Ishikawa (cell line): ENCODE measurements around the gene ZNF618.

ENCODE experiments used
- CEBPB ChIP-seq: IDR thresholded peaks from 2 replicates; pipeline ENCODE4 v1.6.1; 2012
- EP300 ChIP-seq: IDR thresholded peaks from 2 replicates; pipeline ENCODE4 v1.6.1; 2012; ENCODE audit warnings: borderline replicate concordance
- FOXM1 ChIP-seq: IDR thresholded peaks from 2 replicates; pipeline ENCODE4 v1.6.1; 2012; ENCODE audit warnings: low read depth, borderline replicate concordance
- RAD21 ChIP-seq: IDR thresholded peaks from 2 replicates; pipeline ENCODE4 v1.6.1; 2012; ENCODE audit warnings: low read depth
- TAF1 ChIP-seq: IDR thresholded peaks from 2 replicates; pipeline ENCODE4 v1.6.1; 2012; ENCODE audit warnings: low read depth, mild to moderate bottlenecking
- TCF12 ChIP-seq: IDR thresholded peaks from 2 replicates; pipeline ENCODE4 v1.6.1; 2012; ENCODE audit warnings: low read depth
- TEAD4 ChIP-seq: IDR thresholded peaks from 2 replicates; pipeline ENCODE4 v1.6.1; 2012
- YY1 ChIP-seq: IDR thresholded peaks from 2 replicates; pipeline ENCODE4 v1.6.1; 2012; ENCODE audit warnings: low read depth
- ZBTB7A ChIP-seq: IDR thresholded peaks from 2 replicates; pipeline ENCODE4 v1.6.1; 2012; ENCODE audit warnings: low read depth
- TF ChIP-seq, protein P1 (sequence below): IDR thresholded peaks from 2 replicates; pipeline ENCODE4 v1.6.1; 2012; ENCODE audit warnings: low read depth, mild to moderate bottlenecking
- TF ChIP-seq, protein P2 (sequence below): IDR thresholded peaks from 2 replicates; pipeline ENCODE4 v1.6.1; 2012

DNA sequence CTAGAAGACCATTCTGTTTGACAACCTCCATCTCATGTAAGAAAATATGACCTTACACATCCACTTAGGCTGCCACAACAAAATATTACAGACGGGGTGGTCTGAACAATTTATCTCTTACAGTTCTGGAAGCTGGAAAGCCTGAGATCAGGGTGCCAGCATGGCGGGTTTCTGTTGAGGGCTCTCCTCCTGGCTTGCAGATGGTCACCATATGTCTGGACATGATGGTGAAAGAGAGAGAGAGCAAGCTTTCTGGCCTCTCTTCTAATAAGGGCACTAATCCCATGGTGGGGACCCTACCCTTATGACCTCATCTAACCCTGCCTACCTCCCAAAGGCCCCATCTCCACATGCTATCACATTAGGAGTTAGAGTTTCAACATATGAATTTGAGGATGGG lies 136.0 kb downstream of the ZNF618 start:
- TF ChIP-seq YY1 (no peak), CEBPB (no peak), EP300 (no peak), ZBTB7A (no peak), TCF12 (no peak), TAF1 (no peak), RAD21 (no peak), FOXM1 (no peak), TEAD4 (no peak)
- TF ChIP-seq, protein P1, sequence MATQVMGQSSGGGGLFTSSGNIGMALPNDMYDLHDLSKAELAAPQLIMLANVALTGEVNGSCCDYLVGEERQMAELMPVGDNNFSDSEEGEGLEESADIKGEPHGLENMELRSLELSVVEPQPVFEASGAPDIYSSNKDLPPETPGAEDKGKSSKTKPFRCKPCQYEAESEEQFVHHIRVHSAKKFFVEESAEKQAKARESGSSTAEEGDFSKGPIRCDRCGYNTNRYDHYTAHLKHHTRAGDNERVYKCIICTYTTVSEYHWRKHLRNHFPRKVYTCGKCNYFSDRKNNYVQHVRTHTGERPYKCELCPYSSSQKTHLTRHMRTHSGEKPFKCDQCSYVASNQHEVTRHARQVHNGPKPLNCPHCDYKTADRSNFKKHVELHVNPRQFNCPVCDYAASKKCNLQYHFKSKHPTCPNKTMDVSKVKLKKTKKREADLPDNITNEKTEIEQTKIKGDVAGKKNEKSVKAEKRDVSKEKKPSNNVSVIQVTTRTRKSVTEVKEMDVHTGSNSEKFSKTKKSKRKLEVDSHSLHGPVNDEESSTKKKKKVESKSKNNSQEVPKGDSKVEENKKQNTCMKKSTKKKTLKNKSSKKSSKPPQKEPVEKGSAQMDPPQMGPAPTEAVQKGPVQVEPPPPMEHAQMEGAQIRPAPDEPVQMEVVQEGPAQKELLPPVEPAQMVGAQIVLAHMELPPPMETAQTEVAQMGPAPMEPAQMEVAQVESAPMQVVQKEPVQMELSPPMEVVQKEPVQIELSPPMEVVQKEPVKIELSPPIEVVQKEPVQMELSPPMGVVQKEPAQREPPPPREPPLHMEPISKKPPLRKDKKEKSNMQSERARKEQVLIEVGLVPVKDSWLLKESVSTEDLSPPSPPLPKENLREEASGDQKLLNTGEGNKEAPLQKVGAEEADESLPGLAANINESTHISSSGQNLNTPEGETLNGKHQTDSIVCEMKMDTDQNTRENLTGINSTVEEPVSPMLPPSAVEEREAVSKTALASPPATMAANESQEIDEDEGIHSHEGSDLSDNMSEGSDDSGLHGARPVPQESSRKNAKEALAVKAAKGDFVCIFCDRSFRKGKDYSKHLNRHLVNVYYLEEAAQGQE: no peak
- TF ChIP-seq, protein P2, sequence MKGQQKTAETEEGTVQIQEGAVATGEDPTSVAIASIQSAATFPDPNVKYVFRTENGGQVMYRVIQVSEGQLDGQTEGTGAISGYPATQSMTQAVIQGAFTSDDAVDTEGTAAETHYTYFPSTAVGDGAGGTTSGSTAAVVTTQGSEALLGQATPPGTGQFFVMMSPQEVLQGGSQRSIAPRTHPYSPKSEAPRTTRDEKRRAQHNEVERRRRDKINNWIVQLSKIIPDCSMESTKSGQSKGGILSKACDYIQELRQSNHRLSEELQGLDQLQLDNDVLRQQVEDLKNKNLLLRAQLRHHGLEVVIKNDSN: no peak
